ENCODE data around the gene BPIFA3. TPM values are rescaled to one million over a fixed set of nuclear protein-coding genes. Genes with fewer than 3 reads are reported as not detected.

Gene BPIFA3
- total RNA-seq, 1 experiment from 2014 or later = not detected

DNA sequence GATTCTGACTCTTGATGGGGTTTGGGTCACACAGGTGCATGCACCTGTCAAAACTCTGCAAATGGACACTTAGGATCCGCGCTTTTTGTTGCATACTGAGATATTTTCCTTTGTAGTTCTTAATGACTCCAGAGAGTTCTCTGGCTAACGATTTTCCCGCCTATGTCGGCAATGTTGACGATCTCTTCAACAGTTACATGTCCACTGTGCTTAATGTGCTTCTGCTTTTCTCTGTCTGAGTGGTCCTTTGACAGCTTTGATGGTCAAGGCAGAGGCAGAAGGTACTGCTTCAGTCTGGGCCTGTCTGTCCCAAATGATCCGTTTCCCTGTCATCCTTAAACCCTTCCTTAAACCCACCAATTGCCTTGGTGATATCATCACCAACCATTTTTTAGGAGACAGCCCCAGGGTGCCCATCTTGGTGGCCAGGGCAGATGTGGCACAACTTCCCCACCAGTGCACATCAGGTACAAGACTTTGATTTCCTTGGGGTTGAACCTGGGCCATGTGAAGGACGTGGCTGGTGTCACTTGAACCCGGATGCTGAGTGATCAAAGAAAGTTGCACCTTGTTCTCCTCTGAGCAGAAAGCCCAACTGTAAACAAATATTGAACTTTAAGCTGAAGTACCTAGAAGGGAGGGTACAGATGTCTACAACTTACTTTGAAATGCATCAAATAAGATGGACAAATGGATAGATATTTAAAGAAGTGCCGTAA lies 55.2 kb downstream of the BPIFA3 start:
- Histone ChIP-seq H3K79me2 (ENCODE audit: insufficient read depth, low read length) (no peaks in the 10 kb centered on the region), H4K20me1 (ENCODE audit: insufficient read depth) (no peaks in the 10 kb centered on the region), H3K4me2 (ENCODE audit: low read length) (no peak overlapping the region), H3K27ac (ENCODE audit: low read depth, low read length) (no peak overlapping the region), H3K9ac (ENCODE audit: low read length) (no peak overlapping the region), H3K9me2 (ENCODE audit: insufficient read depth) (no peaks in the 10 kb centered on the region), H3K4me3 (replicated peaks in 1 of 2; ENCODE audit: low read depth in 1 of 2, low read length in 2 of 2) (no peak overlapping the region), H3K36me3 (ENCODE audit: control insufficient read depth in 1 of 2, insufficient read depth in 2 of 2, low read length in 2 of 2) (no peaks in the 10 kb centered on the region), H3K27me3 (ENCODE audit: insufficient read depth, low read length) (peaks cover 19% of the 10 kb centered on the region; the same call in 1 of the 2 replicates), H3K9me3 (ENCODE audit: control insufficient read depth in 1 of 2, insufficient read depth in 1 of 2, low read depth in 1 of 2, low read length in 2 of 2) (no peaks in the 10 kb centered on the region), H3K4me1 (ENCODE audit: control insufficient read depth in 1 of 2, insufficient read depth in 2 of 2, low read length in 2 of 2) (no peaks in the 10 kb centered on the region), H2AFZ (ENCODE audit: low read depth, low read length, poor library complexity, severe bottlenecking) (no peak overlapping the region)
- intact Hi-C loops (cut with micrococcal nuclease) = no loop called here
- DNase-seq (ENCODE audit: low read depth, low spot score) = no peak
- no TSS peak for BruUV-seq (replicated peaks)
- no peak for TF ChIP-seq YY1 (IDR thresholded peaks at IDR 0.05; ENCODE audit: extremely low read depth, insufficient replicate concordance, low read depth, low read length)
- no peak for TF ChIP-seq TCF7L2 (IDR thresholded peaks at IDR 0.05; ENCODE audit: borderline replicate concordance, extremely low read depth, insufficient read depth, insufficient read length)
- TF ChIP-seq, protein P1, sequence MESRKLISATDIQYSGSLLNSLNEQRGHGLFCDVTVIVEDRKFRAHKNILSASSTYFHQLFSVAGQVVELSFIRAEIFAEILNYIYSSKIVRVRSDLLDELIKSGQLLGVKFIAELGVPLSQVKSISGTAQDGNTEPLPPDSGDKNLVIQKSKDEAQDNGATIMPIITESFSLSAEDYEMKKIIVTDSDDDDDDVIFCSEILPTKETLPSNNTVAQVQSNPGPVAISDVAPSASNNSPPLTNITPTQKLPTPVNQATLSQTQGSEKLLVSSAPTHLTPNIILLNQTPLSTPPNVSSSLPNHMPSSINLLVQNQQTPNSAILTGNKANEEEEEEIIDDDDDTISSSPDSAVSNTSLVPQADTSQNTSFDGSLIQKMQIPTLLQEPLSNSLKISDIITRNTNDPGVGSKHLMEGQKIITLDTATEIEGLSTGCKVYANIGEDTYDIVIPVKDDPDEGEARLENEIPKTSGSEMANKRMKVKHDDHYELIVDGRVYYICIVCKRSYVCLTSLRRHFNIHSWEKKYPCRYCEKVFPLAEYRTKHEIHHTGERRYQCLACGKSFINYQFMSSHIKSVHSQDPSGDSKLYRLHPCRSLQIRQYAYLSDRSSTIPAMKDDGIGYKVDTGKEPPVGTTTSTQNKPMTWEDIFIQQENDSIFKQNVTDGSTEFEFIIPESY (IDR thresholded peaks at IDR 0.05; ENCODE audit: extremely low read depth, insufficient replicate concordance, low read length) = no peak
- no peak for TF ChIP-seq ZFX (IDR thresholded peaks at IDR 0.05)
- no peak for TF ChIP-seq JUND (IDR thresholded peaks at IDR 0.05)
- TF ChIP-seq, protein P2, sequence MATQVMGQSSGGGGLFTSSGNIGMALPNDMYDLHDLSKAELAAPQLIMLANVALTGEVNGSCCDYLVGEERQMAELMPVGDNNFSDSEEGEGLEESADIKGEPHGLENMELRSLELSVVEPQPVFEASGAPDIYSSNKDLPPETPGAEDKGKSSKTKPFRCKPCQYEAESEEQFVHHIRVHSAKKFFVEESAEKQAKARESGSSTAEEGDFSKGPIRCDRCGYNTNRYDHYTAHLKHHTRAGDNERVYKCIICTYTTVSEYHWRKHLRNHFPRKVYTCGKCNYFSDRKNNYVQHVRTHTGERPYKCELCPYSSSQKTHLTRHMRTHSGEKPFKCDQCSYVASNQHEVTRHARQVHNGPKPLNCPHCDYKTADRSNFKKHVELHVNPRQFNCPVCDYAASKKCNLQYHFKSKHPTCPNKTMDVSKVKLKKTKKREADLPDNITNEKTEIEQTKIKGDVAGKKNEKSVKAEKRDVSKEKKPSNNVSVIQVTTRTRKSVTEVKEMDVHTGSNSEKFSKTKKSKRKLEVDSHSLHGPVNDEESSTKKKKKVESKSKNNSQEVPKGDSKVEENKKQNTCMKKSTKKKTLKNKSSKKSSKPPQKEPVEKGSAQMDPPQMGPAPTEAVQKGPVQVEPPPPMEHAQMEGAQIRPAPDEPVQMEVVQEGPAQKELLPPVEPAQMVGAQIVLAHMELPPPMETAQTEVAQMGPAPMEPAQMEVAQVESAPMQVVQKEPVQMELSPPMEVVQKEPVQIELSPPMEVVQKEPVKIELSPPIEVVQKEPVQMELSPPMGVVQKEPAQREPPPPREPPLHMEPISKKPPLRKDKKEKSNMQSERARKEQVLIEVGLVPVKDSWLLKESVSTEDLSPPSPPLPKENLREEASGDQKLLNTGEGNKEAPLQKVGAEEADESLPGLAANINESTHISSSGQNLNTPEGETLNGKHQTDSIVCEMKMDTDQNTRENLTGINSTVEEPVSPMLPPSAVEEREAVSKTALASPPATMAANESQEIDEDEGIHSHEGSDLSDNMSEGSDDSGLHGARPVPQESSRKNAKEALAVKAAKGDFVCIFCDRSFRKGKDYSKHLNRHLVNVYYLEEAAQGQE (IDR thresholded peaks at IDR 0.05; ENCODE audit: low read depth) = no peak
- TF ChIP-seq RAD21 (IDR thresholded peaks at IDR 0.05; ENCODE audit: low read depth) = no peak
- TF ChIP-seq EGR1 (IDR thresholded peaks at IDR 0.05; ENCODE audit: low read depth) = no peak
- no peak for TF ChIP-seq SP1 (IDR thresholded peaks at IDR 0.05; ENCODE audit: low read depth)
- no peak for TF ChIP-seq POLR2AphosphoS5 (IDR thresholded peaks at IDR 0.05; ENCODE audit: low read depth, low read length)
- no peak for TF ChIP-seq POLR2A (IDR thresholded peaks at IDR 0.05; ENCODE audit: borderline replicate concordance, extremely low read depth, insufficient read depth, insufficient read length)
- TF ChIP-seq EZH2phosphoT487 (IDR thresholded peaks at IDR 0.05; ENCODE audit: borderline replicate concordance) = no peak
- TF ChIP-seq, protein P3, sequence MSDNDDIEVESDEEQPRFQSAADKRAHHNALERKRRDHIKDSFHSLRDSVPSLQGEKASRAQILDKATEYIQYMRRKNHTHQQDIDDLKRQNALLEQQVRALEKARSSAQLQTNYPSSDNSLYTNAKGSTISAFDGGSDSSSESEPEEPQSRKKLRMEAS (IDR thresholded peaks at IDR 0.05) = no peak
- no peak for TF ChIP-seq CTCF (IDR thresholded peaks at IDR 0.05 in 2 of 3, conservative IDR thresholded peaks at IDR 0.05 in 1 of 3; ENCODE audit: borderline replicate concordance in 1 of 3, insufficient read depth in 1 of 3, low read depth in 2 of 3, low read length in 2 of 3)
- TF ChIP-seq CEBPB (IDR thresholded peaks at IDR 0.05; ENCODE audit: low read depth) = no peak
- TF ChIP-seq, protein P4, sequence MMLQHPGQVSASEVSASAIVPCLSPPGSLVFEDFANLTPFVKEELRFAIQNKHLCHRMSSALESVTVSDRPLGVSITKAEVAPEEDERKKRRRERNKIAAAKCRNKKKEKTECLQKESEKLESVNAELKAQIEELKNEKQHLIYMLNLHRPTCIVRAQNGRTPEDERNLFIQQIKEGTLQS (IDR thresholded peaks at IDR 0.05) = no peak
- TF ChIP-seq CBX3 (IDR thresholded peaks at IDR 0.05; ENCODE audit: low read depth) = no peak
- TF ChIP-seq EZH2 (IDR thresholded peaks at IDR 0.05) = no peak
- TF ChIP-seq SRF (IDR thresholded peaks at IDR 0.05; ENCODE audit: low read depth) = no peak
- RAD21 ChIA-PET (ENCODE audit: low non-redundant PET in 1 of 2, low total read pairs in 2 of 2, uncharacterized antibody in 2 of 2, unreplicated experiment in 2 of 2) = no interaction called here
- no peak for ATAC-seq
- POLR2A ChIA-PET = no interaction called here
- CTCF ChIA-PET = no interaction called here

Measured in HCT116 (cell line).